ENCODE measurements around the gene DTNB. TPM values are rescaled to one million over a fixed set of nuclear protein-coding genes. Genes with fewer than 3 reads are reported as not detected.
A peak's percentile ranks its signal among the peaks of the same experiment; 100 is the strongest.

Gene DTNB
- total and polyA plus RNA-seq, 10 of the 15 experiments (the other 5 are each of a cell fraction or from before 2014, with no cell fraction given), result 4.5 to 30.6 (median 11.9) TPM

DNA sequence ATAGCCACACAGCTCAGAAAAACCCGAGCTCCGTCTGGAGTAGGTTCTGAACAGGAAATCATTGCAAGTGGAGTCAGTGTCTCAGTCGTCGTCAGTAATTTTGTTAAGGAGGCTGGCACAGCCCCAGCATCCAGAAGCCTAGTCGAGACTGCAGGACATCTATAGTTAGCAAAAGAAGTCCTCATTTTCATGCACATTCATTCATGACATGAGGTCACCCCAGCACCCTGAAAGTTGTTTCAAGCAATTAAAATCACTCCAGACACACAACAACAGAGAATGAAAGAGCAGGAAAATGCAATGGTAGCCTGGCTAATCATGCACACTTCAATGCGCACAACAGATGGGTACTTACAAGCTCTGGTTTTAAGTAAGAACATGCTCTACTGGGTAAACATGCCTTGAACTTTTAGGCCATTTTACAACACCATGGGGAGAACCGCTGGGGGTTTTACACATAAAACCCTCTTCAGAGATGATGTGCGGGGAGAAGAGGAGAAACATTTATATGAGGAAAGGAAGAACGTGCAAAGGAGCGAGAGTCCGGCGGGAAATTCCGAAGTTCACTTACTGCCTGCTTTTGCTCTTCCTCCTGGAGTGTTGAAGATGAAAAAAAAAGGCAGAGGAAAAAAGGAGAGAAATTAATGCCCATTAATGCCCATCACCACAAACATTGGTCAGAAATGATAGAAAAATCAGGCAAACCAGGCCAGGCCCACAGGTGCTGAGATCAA is 254.3 kb downstream of the DTNB start (continued):
- TF ChIP-seq SUPT20H (IDR thresholded peaks at IDR 0.05; ENCODE audit: borderline replicate concordance, control insufficient read depth, low read depth, low read length) (no peak), RUNX3 (IDR thresholded peaks at IDR 0.05; ENCODE audit: low read length) (peak; percentile 40), NR2F1 (conservative IDR thresholded peaks at IDR 0.05) (no peak; the same call in 1 of the 2 replicates), MEF2A (IDR thresholded peaks at IDR 0.05; ENCODE audit: insufficient read depth, low read depth, low read length) (0 out of 2 replicates have a peak, but pooled peaks have one; percentile 37), POLR2AphosphoS5 (IDR thresholded peaks at IDR 0.05; ENCODE audit: low read length) (peak; percentile 57), BACH1 (IDR thresholded peaks at IDR 0.05; ENCODE audit: borderline replicate concordance) (no peak), MYB (IDR thresholded peaks at IDR 0.05; ENCODE audit: borderline replicate concordance, low read depth, low read length) (no peak), GATAD2B (conservative IDR thresholded peaks at IDR 0.05; ENCODE audit: low read depth) (peak; percentile 38; the same call in 1 of the 2 replicates), E2F4 (IDR thresholded peaks at IDR 0.05; ENCODE audit: low read depth, low read length) (no peak), POU2F2 (IDR thresholded peaks at IDR 0.05; ENCODE audit: borderline replicate concordance, low read depth, low read length) (peak; percentile 74; the same call in 2 of the 3 replicates), IRF4 (IDR thresholded peaks at IDR 0.05; ENCODE audit: low read depth, low read length) (peak; percentile 33; the same call in 1 of the 2 replicates), RAD21 (IDR thresholded peaks at IDR 0.05; ENCODE audit: insufficient read depth, low read depth, low read length) (0 out of 2 replicates have a peak, but pooled peaks have one; percentile 5), MTA2 (IDR thresholded peaks at IDR 0.05; ENCODE audit: low read depth) (peak; percentile 11; the same call in 1 of the 2 replicates), SRF (IDR thresholded peaks at IDR 0.05; ENCODE audit: low read depth in 2 of 2, low read length in 2 of 2) (no peak), TCF3 (IDR thresholded peaks at IDR 0.05; ENCODE audit: borderline replicate concordance, insufficient read depth, low read depth, low read length) (0 out of 2 replicates have a peak, but pooled peaks have one; percentile 16), JUNB (IDR thresholded peaks at IDR 0.05) (peak; percentile 79), RBBP5 (conservative IDR thresholded peaks at IDR 0.05) (no peak), ASH2L (IDR thresholded peaks at IDR 0.05; ENCODE audit: borderline replicate concordance, low read depth) (peak; percentile 94; the same call in 1 of the 2 replicates), SMARCA5 (IDR thresholded peaks at IDR 0.05) (0 out of 2 replicates have a peak, but pooled peaks have one; percentile 58)
- TF ChIP-seq, protein P1, sequence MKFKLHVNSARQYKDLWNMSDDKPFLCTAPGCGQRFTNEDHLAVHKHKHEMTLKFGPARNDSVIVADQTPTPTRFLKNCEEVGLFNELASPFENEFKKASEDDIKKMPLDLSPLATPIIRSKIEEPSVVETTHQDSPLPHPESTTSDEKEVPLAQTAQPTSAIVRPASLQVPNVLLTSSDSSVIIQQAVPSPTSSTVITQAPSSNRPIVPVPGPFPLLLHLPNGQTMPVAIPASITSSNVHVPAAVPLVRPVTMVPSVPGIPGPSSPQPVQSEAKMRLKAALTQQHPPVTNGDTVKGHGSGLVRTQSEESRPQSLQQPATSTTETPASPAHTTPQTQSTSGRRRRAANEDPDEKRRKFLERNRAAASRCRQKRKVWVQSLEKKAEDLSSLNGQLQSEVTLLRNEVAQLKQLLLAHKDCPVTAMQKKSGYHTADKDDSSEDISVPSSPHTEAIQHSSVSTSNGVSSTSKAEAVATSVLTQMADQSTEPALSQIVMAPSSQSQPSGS (IDR thresholded peaks at IDR 0.05; ENCODE audit: low read length), result peak; percentile 75
- TF ChIP-seq, protein P2, sequence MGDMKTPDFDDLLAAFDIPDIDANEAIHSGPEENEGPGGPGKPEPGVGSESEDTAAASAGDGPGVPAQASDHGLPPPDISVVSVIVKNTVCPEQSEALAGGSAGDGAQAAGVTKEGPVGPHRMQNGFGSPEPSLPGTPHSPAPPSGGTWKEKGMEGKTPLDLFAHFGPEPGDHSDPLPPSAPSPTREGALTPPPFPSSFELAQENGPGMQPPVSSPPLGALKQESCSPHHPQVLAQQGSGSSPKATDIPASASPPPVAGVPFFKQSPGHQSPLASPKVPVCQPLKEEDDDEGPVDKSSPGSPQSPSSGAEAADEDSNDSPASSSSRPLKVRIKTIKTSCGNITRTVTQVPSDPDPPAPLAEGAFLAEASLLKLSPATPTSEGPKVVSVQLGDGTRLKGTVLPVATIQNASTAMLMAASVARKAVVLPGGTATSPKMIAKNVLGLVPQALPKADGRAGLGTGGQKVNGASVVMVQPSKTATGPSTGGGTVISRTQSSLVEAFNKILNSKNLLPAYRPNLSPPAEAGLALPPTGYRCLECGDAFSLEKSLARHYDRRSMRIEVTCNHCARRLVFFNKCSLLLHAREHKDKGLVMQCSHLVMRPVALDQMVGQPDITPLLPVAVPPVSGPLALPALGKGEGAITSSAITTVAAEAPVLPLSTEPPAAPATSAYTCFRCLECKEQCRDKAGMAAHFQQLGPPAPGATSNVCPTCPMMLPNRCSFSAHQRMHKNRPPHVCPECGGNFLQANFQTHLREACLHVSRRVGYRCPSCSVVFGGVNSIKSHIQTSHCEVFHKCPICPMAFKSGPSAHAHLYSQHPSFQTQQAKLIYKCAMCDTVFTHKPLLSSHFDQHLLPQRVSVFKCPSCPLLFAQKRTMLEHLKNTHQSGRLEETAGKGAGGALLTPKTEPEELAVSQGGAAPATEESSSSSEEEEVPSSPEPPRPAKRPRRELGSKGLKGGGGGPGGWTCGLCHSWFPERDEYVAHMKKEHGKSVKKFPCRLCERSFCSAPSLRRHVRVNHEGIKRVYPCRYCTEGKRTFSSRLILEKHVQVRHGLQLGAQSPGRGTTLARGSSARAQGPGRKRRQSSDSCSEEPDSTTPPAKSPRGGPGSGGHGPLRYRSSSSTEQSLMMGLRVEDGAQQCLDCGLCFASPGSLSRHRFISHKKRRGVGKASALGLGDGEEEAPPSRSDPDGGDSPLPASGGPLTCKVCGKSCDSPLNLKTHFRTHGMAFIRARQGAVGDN (IDR thresholded peaks at IDR 0.05), result peak; percentile 21

Data from GM12878 (cell line).